ENCODE results near the gene CRIP3.

CRIP3 gene

DNA sequence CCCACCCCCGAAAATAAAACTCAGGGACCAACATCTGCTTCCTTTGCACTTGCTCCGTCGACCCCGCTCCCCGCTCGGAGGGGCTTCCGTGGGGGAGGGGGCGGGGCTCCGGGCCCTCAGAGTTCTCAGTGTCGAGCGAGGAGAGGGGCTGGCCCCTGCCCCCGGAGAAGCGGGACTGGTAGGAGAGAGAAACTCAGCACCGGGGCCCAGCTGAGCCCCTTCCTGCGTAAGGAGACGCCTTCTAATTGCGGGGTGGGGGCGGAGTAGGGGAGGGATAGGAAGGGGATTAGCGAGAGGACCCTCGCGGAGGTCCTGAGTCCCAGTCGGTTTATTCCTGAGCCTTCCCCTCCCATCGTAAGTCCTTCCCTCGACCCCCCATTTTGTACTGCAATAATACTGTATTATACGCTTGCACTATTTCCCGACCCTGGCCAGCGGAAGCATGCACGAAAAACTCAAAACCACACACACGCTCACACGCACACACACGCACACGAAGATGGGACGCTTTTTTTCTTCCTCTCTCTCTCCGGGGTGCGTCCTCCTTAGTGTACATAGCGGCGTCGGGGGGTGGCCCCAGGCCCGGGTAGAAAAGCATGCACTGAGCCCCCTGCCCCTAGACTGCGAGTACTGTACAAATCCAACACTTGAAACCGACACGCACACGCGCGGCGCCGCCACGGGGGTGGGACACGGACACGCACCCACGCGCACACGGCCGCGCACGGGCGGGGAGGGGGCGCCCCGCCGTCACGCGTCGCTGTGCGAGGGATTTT lies 32.6 kb downstream of the CRIP3 start:
- H4K20me1 ChIP-seq (ENCODE audit: insufficient read depth, low read length, poor library complexity, severe bottlenecking), result no peaks in the 10 kb centered on the region
- no peak overlapping the region for H2AFZ ChIP-seq (ENCODE audit: low read length)
- H3K4me3 ChIP-seq (ENCODE audit: low read length, poor library complexity, severe bottlenecking), result no peak overlapping the region
- H3K36me3 ChIP-seq (ENCODE audit: insufficient read depth, low read length), result no peaks in the 10 kb centered on the region
- no peaks in the 10 kb centered on the region for H3K4me1 ChIP-seq (ENCODE audit: insufficient read depth, low read length, poor library complexity, severe bottlenecking)
- H3K9ac ChIP-seq (ENCODE audit: low read depth, low read length, poor library complexity, severe bottlenecking), result no peak overlapping the region
- TF ChIP-seq CTCF (conservative IDR thresholded peaks at IDR 0.05; ENCODE audit: low read length) (no peak), EZH2phosphoT487 (IDR thresholded peaks at IDR 0.05; ENCODE audit: borderline replicate concordance) (no peak)
- H3K4me2 ChIP-seq (ENCODE audit: low read depth, low read length, poor library complexity, severe bottlenecking), result no peak overlapping the region
- no peaks in the 10 kb centered on the region for H3K27me3 ChIP-seq (ENCODE audit: insufficient read depth, low read length, poor library complexity, severe bottlenecking)
- H3K9me3 ChIP-seq (ENCODE audit: insufficient read depth, low read depth, low read length), result no peaks in the 10 kb centered on the region
- H3K79me2 ChIP-seq (ENCODE audit: insufficient read depth, low read length), result no peaks in the 10 kb centered on the region
- no peaks in the 10 kb centered on the region for H3F3A ChIP-seq (ENCODE audit: low read depth)
- no peaks in the 10 kb centered on the region for H3K9me2 ChIP-seq (replicated peaks; ENCODE audit: low read depth, low read length)

DNA sequence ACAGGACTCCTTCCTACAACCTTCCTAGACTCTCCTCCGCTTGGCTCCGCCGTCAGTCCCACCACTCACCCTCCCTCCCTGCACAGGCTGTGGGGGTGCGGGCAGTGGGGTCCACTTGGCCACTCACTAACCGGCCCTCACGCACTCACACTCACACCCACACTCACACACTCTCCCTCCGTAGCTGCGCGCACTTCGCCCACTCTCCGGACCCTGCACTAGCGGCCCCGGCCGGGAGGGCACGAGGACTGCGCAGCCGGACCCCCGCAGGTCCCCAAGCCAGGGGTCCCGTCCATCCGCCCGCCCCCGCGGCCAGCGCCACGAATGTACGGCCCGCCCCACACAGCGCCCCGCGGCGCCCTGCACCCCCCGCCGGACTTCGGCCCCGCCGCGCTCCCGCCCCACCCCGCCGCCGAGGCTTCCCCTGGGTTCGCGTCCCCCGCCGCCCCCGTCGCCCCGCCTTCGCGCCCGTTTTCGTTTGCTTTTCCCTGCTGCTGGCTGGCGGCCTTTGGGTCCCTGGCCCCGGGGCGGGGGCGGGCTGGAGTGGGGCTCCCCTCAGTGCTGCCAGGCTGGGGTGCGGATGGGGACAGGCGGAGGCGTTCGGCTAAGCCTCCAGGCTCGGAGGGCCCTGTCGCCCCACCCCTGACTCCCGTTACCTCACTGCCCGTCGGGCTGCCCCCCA lies 33.6 kb downstream of the CRIP3 start:
- no peak overlapping the region for H3K9ac ChIP-seq (ENCODE audit: low read depth, low read length, poor library complexity, severe bottlenecking)
- TF ChIP-seq EZH2phosphoT487 (IDR thresholded peaks at IDR 0.05; ENCODE audit: borderline replicate concordance) (no peak), CTCF (conservative IDR thresholded peaks at IDR 0.05; ENCODE audit: low read length) (no peak)

DNA sequence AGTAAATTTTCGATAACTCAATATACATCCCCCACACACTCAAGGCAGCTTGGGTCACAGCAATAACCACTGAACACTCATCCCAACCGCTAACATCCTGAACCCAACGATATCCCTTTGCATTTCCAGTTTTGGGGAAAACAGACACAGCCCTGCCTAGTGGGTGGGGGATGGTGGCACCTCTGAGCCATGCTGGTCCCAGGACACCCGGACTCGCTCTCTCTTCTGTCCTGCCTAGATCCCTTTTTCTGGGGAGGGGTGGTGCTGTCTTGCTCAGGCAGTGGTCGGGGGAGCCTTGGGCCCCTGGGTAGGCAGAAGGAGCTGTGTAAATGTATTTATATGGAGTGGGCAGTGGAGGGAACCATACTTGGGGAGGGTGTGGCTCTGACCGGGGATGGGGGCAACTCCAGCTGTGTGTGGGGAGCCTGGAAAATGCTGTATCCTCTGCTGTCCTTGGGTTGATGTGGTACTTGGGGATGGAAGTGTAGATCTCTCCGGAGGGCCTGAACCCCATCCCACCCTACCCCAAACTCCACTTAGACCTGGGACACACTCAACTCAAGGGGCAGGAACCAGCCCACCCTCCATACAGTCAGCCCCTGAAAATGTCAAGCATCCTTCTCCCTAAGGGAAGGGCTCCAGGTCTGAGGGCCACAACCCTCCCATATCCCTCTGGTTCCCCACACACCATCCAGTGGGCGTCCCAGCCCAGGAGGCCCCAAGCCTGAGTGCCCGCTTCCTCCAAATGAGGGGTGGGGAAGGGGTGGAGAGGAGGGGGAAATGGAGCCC lies 34.3 kb downstream of the CRIP3 start:
- Histone ChIP-seq H3K79me2 (ENCODE audit: insufficient read depth, low read length) (no peaks in the 10 kb centered on the region), H3K4me3 (ENCODE audit: low read length, poor library complexity, severe bottlenecking) (no peak overlapping the region), H3K36me3 (ENCODE audit: insufficient read depth, low read length) (no peaks in the 10 kb centered on the region), H3K9me3 (ENCODE audit: insufficient read depth, low read depth, low read length) (no peaks in the 10 kb centered on the region), H3F3A (ENCODE audit: low read depth) (no peaks in the 10 kb centered on the region), H3K27me3 (ENCODE audit: insufficient read depth, low read length, poor library complexity, severe bottlenecking) (no peaks in the 10 kb centered on the region), H4K20me1 (ENCODE audit: insufficient read depth, low read length, poor library complexity, severe bottlenecking) (no peaks in the 10 kb centered on the region), H2AFZ (ENCODE audit: low read length) (no peak overlapping the region), H3K4me2 (ENCODE audit: low read depth, low read length, poor library complexity, severe bottlenecking) (no peak overlapping the region), H3K4me1 (ENCODE audit: insufficient read depth, low read length, poor library complexity, severe bottlenecking) (no peaks in the 10 kb centered on the region), H3K9me2 (replicated peaks; ENCODE audit: low read depth, low read length) (no peaks in the 10 kb centered on the region), H3K9ac (ENCODE audit: low read depth, low read length, poor library complexity, severe bottlenecking) (no peak overlapping the region)
- no peak for TF ChIP-seq CTCF (conservative IDR thresholded peaks at IDR 0.05; ENCODE audit: low read length)
- no peak for TF ChIP-seq EZH2phosphoT487 (IDR thresholded peaks at IDR 0.05; ENCODE audit: borderline replicate concordance)

More for the DNA sequence above, 33.6 kb downstream of the CRIP3 start:
- no peaks in the 10 kb centered on the region for H3K4me1 ChIP-seq (ENCODE audit: insufficient read depth, low read length, poor library complexity, severe bottlenecking)
- no peaks in the 10 kb centered on the region for H4K20me1 ChIP-seq (ENCODE audit: insufficient read depth, low read length, poor library complexity, severe bottlenecking)
- no peaks in the 10 kb centered on the region for H3K79me2 ChIP-seq (ENCODE audit: insufficient read depth, low read length)
- no peaks in the 10 kb centered on the region for H3K36me3 ChIP-seq (ENCODE audit: insufficient read depth, low read length)
- no peak overlapping the region for H3K4me2 ChIP-seq (ENCODE audit: low read depth, low read length, poor library complexity, severe bottlenecking)
- H3K9me2 ChIP-seq (replicated peaks; ENCODE audit: low read depth, low read length), result no peaks in the 10 kb centered on the region
- no peaks in the 10 kb centered on the region for H3F3A ChIP-seq (ENCODE audit: low read depth)
- H3K9me3 ChIP-seq (ENCODE audit: insufficient read depth, low read depth, low read length), result no peaks in the 10 kb centered on the region
- H3K27me3 ChIP-seq (ENCODE audit: insufficient read depth, low read length, poor library complexity, severe bottlenecking), result no peaks in the 10 kb centered on the region
- no peak overlapping the region for H2AFZ ChIP-seq (ENCODE audit: low read length)
- no peak overlapping the region for H3K4me3 ChIP-seq (ENCODE audit: low read length, poor library complexity, severe bottlenecking)
